ENCODE results near the gene P2RY1. TPM values are rescaled to one million over a fixed set of nuclear protein-coding genes. Genes with fewer than 3 reads are reported as not detected.

P2RY1 gene, protein sequence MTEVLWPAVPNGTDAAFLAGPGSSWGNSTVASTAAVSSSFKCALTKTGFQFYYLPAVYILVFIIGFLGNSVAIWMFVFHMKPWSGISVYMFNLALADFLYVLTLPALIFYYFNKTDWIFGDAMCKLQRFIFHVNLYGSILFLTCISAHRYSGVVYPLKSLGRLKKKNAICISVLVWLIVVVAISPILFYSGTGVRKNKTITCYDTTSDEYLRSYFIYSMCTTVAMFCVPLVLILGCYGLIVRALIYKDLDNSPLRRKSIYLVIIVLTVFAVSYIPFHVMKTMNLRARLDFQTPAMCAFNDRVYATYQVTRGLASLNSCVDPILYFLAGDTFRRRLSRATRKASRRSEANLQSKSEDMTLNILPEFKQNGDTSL
- 10 to 100 TPM in 1 of 4 donors, 1 to 10 TPM in 2, under 1 TPM in 1; 0.27 to 19.9 (median 1.6) TPM for polyA plus RNA-seq
- long read RNA-seq, donor 1 = 0 reads
- long read RNA-seq, donor 2, full-length matches to known transcripts = 8 of 8 reads
- long read RNA-seq, donor 2, partial matches to known transcripts = 0 of 8 reads
- long read RNA-seq, donor 2, other reads (novel, unspliced or antisense) = 0 of 8 reads
- long read RNA-seq, donor 3, full-length matches to known transcripts = 20 of 20 reads
- long read RNA-seq, donor 3, partial matches to known transcripts = 0 of 20 reads
- long read RNA-seq, donor 3, other reads (novel, unspliced or antisense) = 0 of 20 reads
- long read RNA-seq, donor 4, full-length matches to known transcripts = 1 of 1 reads
- long read RNA-seq, donor 4, partial matches to known transcripts = 0 of 1 reads
- long read RNA-seq, donor 4, other reads (novel, unspliced or antisense) = 0 of 1 reads
- long read RNA-seq, donor 5, full-length matches to known transcripts = 25 of 25 reads
- long read RNA-seq, donor 5, partial matches to known transcripts = 0 of 25 reads
- long read RNA-seq, donor 5, other reads (novel, unspliced or antisense) = 0 of 25 reads
- long read RNA-seq, donor 6, full-length matches to known transcripts = 11 of 11 reads
- long read RNA-seq, donor 6, partial matches to known transcripts = 0 of 11 reads
- long read RNA-seq, donor 6, other reads (novel, unspliced or antisense) = 0 of 11 reads
- long read RNA-seq, donor 7 = 0 reads
- long read RNA-seq, donor 8, full-length matches to known transcripts = 1 of 1 reads
- long read RNA-seq, donor 8, partial matches to known transcripts = 0 of 1 reads
- long read RNA-seq, donor 8, other reads (novel, unspliced or antisense) = 0 of 1 reads
- long read RNA-seq, donor 9, full-length matches to known transcripts = 7 of 7 reads
- long read RNA-seq, donor 9, partial matches to known transcripts = 0 of 7 reads
- long read RNA-seq, donor 9, other reads (novel, unspliced or antisense) = 0 of 7 reads
- long read RNA-seq, donor 10, full-length matches to known transcripts = 64 of 64 reads
- long read RNA-seq, donor 10, partial matches to known transcripts = 0 of 64 reads
- long read RNA-seq, donor 10, other reads (novel, unspliced or antisense) = 0 of 64 reads

DNA sequence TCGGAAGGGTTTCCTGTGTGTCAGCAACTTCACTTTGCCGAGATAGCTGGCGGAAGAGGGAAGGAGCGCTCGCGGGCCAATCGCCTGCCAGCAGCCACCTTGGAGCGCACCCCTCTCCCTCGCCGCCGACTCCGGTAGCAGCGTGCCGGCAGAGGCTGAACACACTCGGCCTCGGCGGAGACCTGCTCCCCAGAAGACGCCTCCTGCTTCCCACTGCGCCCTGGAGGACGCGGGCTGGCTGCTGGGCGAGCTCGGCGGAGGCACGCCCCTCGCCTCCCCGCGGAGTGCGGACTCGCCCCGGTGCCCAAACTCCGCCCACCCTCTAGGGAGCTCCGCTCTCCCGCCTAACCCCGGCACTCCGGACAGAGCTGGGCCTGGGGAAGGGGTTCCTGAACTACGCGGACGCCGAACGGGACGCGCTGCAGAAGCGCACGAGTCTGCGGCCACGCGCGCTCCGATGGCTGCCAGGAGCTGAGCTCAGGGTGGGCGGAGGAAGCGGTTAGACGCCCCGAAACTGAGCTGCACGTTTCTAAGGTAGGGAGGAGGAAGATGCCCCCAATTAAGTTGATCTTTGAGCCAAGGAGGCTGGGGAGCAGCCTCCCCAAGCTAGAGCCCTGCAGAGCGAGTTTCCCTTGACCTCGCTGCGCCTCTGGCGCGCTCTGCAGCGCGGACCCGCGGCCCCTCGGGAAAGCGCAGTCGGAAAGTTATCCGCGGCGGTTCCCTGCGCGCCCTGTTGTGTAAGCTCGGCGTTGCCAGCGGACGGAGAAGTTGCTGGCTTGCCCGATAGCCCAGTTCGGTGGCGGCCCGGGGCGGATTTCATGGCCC, at the start of gene P2RY1:
P2RY1 (plus strand) TSS at position 356 of the 825 bp plus-strand sequence. CDS start 652 bp downstream, outside the sequence.
- no peaks in the 10 kb centered on the region for H3K27me3 ChIP-seq (ENCODE audit: control insufficient read depth in 3 of 3, insufficient read depth in 3 of 3, low read length in 3 of 3)
- peak; percentile 83 to 90 for DNase-seq
- H3K36me3 ChIP-seq (ENCODE audit: control insufficient read depth in 3 of 3, insufficient read depth in 2 of 3, low read depth in 1 of 3, low read length in 3 of 3) = no peaks in the 10 kb centered on the region
- H3K27ac ChIP-seq (ENCODE audit: low read depth in 1 of 3, low read length in 2 of 3) = peak within 1 kb of the TSS; percentile 38 to 86 (median 80)
- FAIRE-seq = no peak
- WGBS, 3 donors = 0 to 1% (median 0%) methylated on average over 67 to 81 of the region's 81 CpGs
- peaks cover 3 to 8% (median 4%) of the 10 kb centered on the region in 3 donors for H3K4me1 ChIP-seq (ENCODE audit: control insufficient read depth in 3 of 3, insufficient read depth in 2 of 3, low read depth in 1 of 3, low read length in 2 of 3)
- no peaks in the 10 kb centered on the region for H3K9me3 ChIP-seq (ENCODE audit: control insufficient read depth in 2 of 2, insufficient read depth in 1 of 2, low read depth in 1 of 2, low read length in 1 of 2)
- peak within 1 kb of the TSS; percentile 66 to 75 (median 75) for H3K4me3 ChIP-seq (ENCODE audit: low read depth in 1 of 3, low read length in 3 of 3)

DNA sequence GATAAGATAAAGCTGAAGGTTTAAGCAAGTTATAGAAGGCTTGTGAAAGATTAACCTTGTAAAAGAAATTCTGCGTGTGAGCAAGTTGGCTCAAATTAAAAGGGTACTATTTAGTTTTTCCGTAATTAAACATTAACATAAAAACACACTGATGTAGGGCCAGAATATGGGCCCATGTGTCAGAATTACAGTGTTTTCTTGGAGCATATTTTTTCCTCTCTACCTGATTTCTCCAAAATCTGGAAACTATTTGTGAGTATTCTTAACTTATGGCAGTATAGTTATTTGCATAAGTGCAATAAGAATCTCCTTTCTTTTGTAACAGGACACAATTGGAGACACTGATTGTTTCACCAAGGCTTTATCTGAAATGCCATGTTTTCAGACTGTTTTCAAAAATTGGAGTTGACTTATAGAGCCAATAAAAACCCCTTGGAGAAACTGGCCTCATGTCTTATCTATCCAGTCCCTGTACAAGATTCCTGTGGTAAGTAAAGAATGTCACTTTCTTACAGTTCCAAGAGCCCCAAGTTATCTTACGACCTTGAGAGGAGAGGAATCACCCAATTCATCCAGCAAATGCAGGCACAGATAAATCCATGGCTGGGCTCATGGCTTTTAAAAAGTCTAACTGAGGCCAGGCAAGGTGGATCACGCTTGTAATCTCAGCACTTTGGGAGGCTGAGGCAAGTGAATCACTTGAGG, 47.8 kb upstream of the P2RY1 start:
- Histone ChIP-seq H3K27me3 (ENCODE audit: control insufficient read depth in 3 of 3, insufficient read depth in 3 of 3, low read length in 3 of 3) (no peaks in the 10 kb centered on the region), H3K27ac (ENCODE audit: low read depth in 1 of 3, low read length in 2 of 3) (no peak overlapping the region), H3K4me1 (ENCODE audit: control insufficient read depth in 3 of 3, insufficient read depth in 2 of 3, low read depth in 1 of 3, low read length in 2 of 3) (no peaks in the 10 kb centered on the region), H3K9me3 (ENCODE audit: control insufficient read depth in 2 of 2, insufficient read depth in 1 of 2, low read depth in 1 of 2, low read length in 1 of 2) (peaks cover 0 to 25% of the 10 kb centered on the region in 2 donors), H3K4me3 (ENCODE audit: low read depth in 1 of 3, low read length in 3 of 3) (no peak overlapping the region), H3K36me3 (ENCODE audit: control insufficient read depth in 3 of 3, insufficient read depth in 2 of 3, low read depth in 1 of 3, low read length in 3 of 3) (no peaks in the 10 kb centered on the region)
- FAIRE-seq (no peak), DNase-seq (no peak)
- WGBS, 3 donors = 58 to 75% (median 59%) methylated on average over 4 of the region's 4 CpGs

DNA sequence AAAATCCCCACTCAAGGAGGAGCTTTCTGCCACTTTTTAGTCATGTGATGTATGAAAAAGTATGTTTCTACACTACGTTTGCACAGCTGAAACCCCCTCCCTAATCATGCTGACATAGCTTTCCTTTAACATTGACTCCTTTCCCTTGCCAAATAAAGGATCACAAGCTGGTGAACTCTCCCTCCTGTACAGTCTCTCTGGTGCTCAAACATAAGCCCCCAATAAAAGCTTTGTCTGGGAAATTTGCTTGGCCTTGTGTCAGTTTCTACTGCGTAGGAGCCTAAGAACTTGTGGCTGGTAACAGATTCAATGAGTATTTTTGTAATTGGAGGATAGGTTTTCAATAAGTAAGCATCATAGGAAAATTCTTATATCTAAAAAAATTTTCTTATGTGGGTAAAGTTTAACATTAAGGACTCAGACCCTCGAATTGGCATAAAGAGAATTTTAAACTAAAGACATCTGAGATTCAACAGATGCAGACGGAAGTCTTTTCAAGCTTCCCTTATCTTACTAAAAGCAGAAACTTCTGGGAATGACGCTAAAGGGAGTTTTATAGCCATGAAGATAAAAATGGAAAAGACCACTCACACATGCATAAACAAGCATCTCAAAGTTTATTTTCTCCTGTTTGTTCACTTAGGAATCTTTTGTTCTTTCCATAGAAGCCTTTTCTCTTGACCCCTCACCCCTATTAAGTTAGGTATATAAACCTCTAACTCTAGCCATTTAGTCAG, 44.1 kb upstream of the P2RY1 start:
- Histone ChIP-seq H3K36me3 (ENCODE audit: control insufficient read depth in 3 of 3, insufficient read depth in 2 of 3, low read depth in 1 of 3, low read length in 3 of 3) (no peaks in the 10 kb centered on the region), H3K27ac (ENCODE audit: low read depth in 1 of 3, low read length in 2 of 3) (no peak overlapping the region), H3K9me3 (ENCODE audit: control insufficient read depth in 2 of 2, insufficient read depth in 1 of 2, low read depth in 1 of 2, low read length in 1 of 2) (peaks cover 0 to 14% of the 10 kb centered on the region in 2 donors), H3K27me3 (ENCODE audit: control insufficient read depth in 3 of 3, insufficient read depth in 3 of 3, low read length in 3 of 3) (no peaks in the 10 kb centered on the region), H3K4me1 (ENCODE audit: control insufficient read depth in 3 of 3, insufficient read depth in 2 of 3, low read depth in 1 of 3, low read length in 2 of 3) (no peaks in the 10 kb centered on the region), H3K4me3 (ENCODE audit: low read depth in 1 of 3, low read length in 3 of 3) (no peak overlapping the region)
- DNase-seq (no peak), FAIRE-seq (no peak)
- WGBS, 3 donors = 69 to 71% (median 70%) methylated on average over 5 of the region's 5 CpGs

DNA sequence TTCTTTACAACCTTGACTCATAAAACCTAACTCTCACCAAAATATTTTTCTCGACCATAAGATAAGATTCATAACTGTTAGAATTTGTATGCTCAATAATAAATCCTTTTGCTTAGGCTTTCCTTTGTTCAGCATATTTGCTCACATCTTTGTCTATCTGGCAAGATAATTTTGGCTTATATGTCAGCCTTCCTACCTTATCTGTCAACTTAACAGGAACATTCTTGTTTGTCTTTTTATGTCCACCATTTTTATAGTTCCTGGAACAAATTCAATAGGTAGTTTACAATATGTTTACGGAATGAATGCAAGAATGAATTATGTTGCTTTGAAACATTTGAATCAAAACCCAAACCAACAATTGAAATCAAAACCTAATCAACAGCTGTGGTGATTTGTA, 41.0 kb upstream of the P2RY1 start:
- no peaks in the 10 kb centered on the region for H3K27me3 ChIP-seq (ENCODE audit: control insufficient read depth in 3 of 3, insufficient read depth in 3 of 3, low read length in 3 of 3)
- H3K27ac ChIP-seq (ENCODE audit: low read depth in 1 of 3, low read length in 2 of 3) = no peak overlapping the region
- H3K9me3 ChIP-seq (ENCODE audit: control insufficient read depth in 2 of 2, insufficient read depth in 1 of 2, low read depth in 1 of 2, low read length in 1 of 2) = no peaks in the 10 kb centered on the region
- no peaks in the 10 kb centered on the region for H3K36me3 ChIP-seq (ENCODE audit: control insufficient read depth in 3 of 3, insufficient read depth in 2 of 3, low read depth in 1 of 3, low read length in 3 of 3)
- DNase-seq (no peak), FAIRE-seq (no peak)
- H3K4me1 ChIP-seq (ENCODE audit: control insufficient read depth in 3 of 3, insufficient read depth in 2 of 3, low read depth in 1 of 3, low read length in 2 of 3) = no peaks in the 10 kb centered on the region
- no peak overlapping the region for H3K4me3 ChIP-seq (ENCODE audit: low read depth in 1 of 3, low read length in 3 of 3)
- 38 to 63% (median 45%) methylated on average over 2 of the region's 2 CpGs for WGBS, 3 donors

DNA sequence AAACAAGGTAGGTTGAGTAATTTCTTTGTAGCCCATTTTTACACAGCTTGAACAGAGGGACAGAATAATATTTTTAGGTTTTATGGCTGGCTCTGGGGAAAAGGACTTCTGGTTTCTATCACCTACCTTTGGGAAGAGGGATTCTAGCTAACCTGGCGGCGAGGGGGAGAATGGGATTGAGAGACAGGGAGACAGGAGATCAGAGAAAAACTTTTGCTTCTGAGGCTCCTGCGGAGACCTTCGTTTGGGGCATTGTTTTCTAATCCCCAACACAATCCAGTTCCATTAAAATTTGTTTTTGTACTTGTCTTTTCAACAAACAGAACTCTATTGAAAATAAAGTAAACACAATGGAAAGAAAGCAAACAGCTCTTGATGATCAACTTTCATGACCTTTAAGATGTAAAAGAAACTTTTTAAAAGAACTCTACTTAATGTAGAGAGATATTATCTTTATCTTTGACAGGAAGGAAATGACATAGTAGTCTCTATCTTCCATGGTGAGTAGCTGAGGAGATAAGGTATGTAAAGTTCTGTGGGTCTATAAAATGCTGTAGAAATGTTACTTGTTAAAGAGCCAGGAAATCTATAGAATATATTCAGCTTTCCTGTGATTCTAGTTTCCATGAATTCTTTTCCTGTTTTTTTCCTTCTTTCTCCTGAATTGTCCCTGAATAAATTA, 37.0 kb upstream of the P2RY1 start:
- no peak for FAIRE-seq

DNA sequence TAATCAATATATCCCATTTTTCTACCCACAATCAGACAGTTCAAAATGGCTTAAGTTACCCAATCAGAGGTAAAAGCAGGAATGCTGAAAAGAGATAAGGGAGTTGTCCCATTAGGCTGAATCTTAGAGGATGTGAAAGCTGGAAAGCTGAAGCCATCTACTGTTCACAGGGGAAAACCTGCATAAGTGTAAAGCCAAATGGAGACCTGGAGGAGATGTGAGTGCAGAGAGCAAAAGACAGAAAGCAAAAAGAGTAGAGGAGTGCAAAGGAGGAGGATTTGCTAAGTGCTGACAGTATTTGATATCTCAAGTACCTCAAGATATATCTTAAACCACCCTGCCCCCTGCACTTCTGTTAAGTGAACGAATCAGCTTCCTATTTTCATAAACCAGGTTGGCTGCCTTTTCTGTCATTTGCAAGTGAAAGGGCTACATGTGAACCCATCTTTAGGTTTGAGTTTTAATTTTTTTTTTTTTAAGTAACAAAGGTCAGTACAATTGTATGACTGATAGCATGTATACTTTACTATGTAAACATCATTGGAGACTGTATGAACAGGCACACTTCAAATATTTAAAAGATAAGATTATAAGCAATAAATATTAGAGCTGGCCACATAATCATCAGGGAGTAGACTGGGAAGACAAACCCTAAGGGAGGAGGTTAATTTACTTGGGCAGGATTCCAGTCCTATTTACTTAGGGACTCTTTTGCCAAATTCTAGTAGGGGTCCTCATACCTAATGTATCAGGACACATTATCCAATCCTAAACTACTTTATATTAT, 22.8 kb upstream of the P2RY1 start:
- Histone ChIP-seq H3K36me3 (ENCODE audit: control insufficient read depth in 3 of 3, insufficient read depth in 2 of 3, low read depth in 1 of 3, low read length in 3 of 3) (no peaks in the 10 kb centered on the region), H3K27ac (ENCODE audit: low read depth in 1 of 3, low read length in 2 of 3) (no peak overlapping the region), H3K4me1 (ENCODE audit: control insufficient read depth in 3 of 3, insufficient read depth in 2 of 3, low read depth in 1 of 3, low read length in 2 of 3) (peaks cover 0 to 5% (median 4%) of the 10 kb centered on the region in 3 donors), H3K27me3 (ENCODE audit: control insufficient read depth in 3 of 3, insufficient read depth in 3 of 3, low read length in 3 of 3) (peaks cover 0 to 6% (median 0%) of the 10 kb centered on the region in 3 donors), H3K9me3 (ENCODE audit: control insufficient read depth in 2 of 2, insufficient read depth in 1 of 2, low read depth in 1 of 2, low read length in 1 of 2) (no peaks in the 10 kb centered on the region), H3K4me3 (ENCODE audit: low read depth in 1 of 3, low read length in 3 of 3) (no peak overlapping the region)
- FAIRE-seq (peak; percentile 26), DNase-seq (peak; percentile 51 to 69)
- 6 to 42% (median 26%) methylated on average over 1 of the region's 1 CpG for WGBS, 3 donors

More for the DNA sequence above, 37.0 kb upstream of the P2RY1 start:
- Histone ChIP-seq H3K27me3 (ENCODE audit: control insufficient read depth in 3 of 3, insufficient read depth in 3 of 3, low read length in 3 of 3) (no peaks in the 10 kb centered on the region), H3K4me3 (ENCODE audit: low read depth in 1 of 3, low read length in 3 of 3) (no peak overlapping the region), H3K9me3 (ENCODE audit: control insufficient read depth in 2 of 2, insufficient read depth in 1 of 2, low read depth in 1 of 2, low read length in 1 of 2) (no peaks in the 10 kb centered on the region), H3K36me3 (ENCODE audit: control insufficient read depth in 3 of 3, insufficient read depth in 2 of 3, low read depth in 1 of 3, low read length in 3 of 3) (no peaks in the 10 kb centered on the region), H3K27ac (ENCODE audit: low read depth in 1 of 3, low read length in 2 of 3) (no peak overlapping the region), H3K4me1 (ENCODE audit: control insufficient read depth in 3 of 3, insufficient read depth in 2 of 3, low read depth in 1 of 3, low read length in 2 of 3) (no peaks in the 10 kb centered on the region)
- WGBS, 3 donors = 56 to 85% (median 81%) methylated on average over 4 of the region's 4 CpGs
- no peak for DNase-seq

Measured in small intestine (tissue), 16 donors.